ENCODE measurements around the gene ZNF429. TPM values are rescaled to one million over a fixed set of nuclear protein-coding genes. Genes with fewer than 3 reads are reported as not detected.
A peak's percentile ranks its signal among the peaks of the same experiment; 100 is the strongest.
"Not testable (repeated sequence)": the region's sequence is repeated elsewhere in the genome, so short reads cannot be mapped to it uniquely, and the experiment has no call there.

Gene ZNF429
- total RNA-seq, 1 donor, result 26.1 TPM

DNA sequence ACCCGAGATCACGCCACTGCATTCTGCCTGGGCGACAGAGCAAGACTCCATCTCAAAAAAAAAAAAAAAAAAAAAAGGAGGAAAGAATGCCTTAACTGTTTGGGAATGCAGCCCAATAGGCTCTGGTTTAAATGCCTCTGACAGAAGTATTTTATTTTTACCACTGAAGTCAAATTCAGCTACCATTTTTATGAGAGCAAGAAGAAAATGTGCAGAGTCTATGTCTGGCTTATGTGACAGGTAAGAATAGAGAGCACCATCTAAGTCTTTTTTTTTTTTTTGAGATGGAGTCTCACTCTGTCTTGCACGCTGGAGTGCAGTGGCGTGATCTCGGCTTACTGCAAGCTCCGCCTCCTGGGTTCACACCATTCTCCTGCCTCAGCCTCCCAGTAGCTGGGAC lies 7.2 kb downstream of the ZNF429 start:
- DNase-seq (ENCODE audit: low read depth in 2 of 3, low spot score in 2 of 3), result not testable (repeated sequence)

DNA sequence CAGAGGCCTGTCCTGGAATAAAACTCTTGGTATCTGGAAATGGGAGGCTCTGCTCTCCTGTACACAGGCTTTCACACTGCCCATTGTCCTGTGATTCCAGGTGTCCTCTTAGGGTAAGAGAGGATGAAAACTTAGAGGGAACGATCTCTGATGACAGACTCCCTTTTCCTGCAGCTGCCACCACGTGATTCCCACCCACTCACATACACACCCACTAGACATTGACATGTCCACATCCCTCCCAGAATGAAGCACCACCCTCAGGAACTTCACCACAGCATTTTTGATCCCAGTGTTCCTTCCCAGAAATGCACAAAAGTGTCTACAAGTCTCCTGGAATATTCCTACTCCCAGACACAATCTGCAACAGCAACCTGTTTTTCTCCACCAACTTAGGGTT lies 8.2 kb downstream of the ZNF429 start:
- DNase-seq (ENCODE audit: low read depth in 2 of 3, low spot score in 2 of 3), result no peak

DNA sequence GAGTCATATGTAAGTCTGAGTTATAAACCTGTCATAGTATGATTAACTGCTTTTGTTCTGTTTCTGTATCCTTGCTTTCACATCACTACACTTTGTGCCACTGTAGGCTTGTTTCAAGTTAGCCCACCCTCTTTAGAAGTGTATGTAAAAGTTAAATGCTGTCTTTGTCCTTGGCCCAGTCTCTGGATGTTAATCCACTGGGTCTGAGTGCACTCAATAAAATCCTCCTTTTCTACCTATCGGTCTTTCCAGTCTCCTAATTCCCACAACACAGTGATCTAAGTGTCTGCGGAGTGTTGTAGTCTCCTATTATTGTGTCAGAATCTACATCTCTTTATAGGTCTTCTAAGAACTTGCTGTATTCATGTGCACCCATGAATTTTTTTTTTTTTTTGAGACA lies 14.1 kb downstream of the ZNF429 start:
- peak in 2 of 3 donors; percentile 29 to 44 for DNase-seq (ENCODE audit: low read depth in 2 of 3, low spot score in 2 of 3)

GRCh38 chr19:21532904-21533303 lies 27.5 kb downstream of the ZNF429 start:
- DNase-seq (ENCODE audit: low read depth in 2 of 3, low spot score in 2 of 3), result no peak

DNA sequence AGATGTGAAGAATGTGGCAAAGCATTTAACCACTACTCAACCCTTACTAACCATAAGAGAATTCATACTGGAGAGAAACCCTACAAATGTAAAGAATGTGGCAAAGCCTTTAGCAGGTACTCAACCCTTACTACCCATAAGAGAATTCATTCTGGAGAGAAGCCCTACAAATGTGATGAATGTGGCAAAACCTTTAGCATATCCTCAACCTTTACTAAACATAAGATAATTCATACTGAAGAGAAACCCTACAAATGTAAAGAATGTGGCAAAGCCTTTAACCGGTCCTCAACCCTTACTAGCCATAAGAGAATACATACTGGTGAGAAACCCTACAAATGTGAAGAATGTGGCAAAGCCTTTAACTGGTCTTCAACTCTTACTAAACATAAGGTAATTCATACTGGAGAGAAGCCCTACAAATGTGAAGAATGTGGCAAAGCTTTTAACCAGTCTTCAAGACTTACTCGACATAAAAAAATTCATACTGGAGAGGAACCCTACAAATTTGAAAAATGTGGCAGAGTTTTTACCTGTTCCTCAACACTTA lies 31.4 kb downstream of the ZNF429 start:
- DNase-seq (ENCODE audit: low read depth in 2 of 3, low spot score in 2 of 3), result not testable (repeated sequence)

- DNase-seq (ENCODE audit: low read depth in 2 of 3, low spot score in 2 of 3), result no peak
Observed at GRCh38 chr19:21559444-21559843, 54.0 kb downstream of the ZNF429 start.

- no peak for DNase-seq (ENCODE audit: low read depth in 2 of 3, low spot score in 2 of 3)
Observed at GRCh38 chr19:21564406-21564805, 59.0 kb downstream of the ZNF429 start.

DNA sequence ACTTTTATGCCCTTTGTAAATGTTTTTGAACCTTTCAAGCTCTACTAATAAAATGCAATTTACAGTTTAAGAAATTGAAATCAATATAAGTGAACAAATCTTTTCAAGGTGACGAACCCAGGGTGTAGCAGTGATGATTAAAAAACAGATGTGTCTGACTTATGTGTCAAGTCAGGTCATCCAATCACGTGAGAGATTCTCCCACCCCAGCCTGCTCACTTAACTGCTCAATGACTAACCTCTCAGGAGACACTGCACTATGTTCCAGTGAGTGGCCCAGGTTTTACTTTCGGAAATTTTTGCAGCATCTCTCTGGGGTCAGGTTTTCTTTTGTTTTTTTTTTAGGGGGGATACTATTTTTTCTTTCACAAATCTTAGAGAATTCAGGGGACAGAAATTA lies 60.7 kb downstream of the ZNF429 start:
- peak in 2 of 3 donors; percentile 23 to 31 for DNase-seq (ENCODE audit: low read depth in 2 of 3, low spot score in 2 of 3)

DNA sequence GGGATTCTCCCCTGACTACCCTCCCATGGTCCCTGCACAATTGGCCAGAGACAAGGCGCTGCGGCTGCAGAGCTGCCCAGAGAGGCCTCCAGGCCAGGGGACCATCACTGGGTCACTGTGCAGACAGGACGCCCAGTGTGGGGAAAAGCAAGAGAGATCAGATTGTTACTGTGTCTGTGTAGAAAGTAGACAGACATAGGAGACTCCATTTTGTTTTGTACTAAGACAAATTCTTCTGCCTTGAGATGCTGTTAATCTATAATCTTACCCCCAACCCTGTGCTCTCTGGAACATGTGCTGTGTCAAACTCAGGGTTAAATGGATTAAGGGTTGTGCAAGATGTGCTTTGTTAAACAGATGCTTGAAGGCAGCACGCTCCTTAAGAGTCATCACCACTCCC lies 62.4 kb downstream of the ZNF429 start:
- DNase-seq (ENCODE audit: low read depth in 2 of 3, low spot score in 2 of 3), result not testable (repeated sequence)

DNA sequence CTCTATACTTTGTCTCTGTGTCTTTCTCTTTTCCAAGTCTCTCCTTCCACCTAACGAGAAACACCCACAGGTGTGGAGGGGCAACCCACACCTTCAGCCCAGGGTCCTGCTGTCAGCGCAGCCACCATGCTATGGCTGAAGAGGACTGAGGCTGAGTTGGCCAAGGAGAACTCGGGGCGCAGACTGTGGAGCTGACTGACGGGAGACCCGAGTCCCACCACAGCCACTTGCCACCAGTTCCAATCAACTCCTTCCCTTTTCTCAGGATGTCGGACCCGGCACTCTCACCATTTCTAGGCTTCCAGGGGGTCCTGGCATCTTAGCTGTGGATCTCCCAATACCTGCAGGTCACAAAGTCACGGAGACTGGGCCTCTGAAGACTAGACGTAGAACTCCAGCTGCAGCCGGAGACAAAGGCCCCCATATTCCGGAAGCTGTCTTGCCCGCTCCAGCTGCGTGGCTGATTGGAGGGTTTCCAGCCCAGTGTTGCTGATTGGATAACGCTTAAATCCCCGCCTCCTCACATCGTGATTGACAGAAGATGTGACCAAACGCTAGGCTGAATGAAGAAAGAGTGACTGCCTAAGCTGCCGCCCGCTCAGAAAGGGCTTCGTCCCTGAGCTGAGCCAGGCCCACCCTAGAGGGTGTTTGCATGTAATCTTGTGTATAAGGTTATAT lies 63.6 kb downstream of the ZNF429 start:
- peak; percentile 79 to 98 (median 95) for DNase-seq (ENCODE audit: low read depth in 2 of 3, low spot score in 2 of 3)

DNA sequence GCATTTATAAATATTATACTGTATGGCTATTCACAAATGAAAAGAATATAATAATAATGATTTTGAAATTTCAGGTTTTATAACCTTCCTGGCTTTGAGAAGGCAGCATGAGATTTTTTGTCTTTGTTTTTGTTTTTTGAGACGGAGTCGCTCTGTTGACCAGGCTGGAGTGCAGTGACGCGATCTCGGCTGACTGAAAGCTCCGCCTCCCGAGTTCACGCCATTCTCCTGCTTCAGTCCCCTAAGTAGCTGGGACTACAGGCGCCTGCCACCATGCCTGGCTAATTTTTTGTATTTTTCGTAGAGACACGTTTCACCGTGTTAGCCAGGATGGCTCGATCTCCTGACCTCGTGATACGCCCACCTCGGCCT lies 64.1 kb downstream of the ZNF429 start:
- DNase-seq (ENCODE audit: low read depth in 2 of 3, low spot score in 2 of 3), result peak in 2 of 3 donors; percentile 67 to 84

- no peak for DNase-seq (ENCODE audit: low read depth in 2 of 3, low spot score in 2 of 3)
Observed at GRCh38 chr19:21571316-21571715, 65.9 kb downstream of the ZNF429 start.

DNA sequence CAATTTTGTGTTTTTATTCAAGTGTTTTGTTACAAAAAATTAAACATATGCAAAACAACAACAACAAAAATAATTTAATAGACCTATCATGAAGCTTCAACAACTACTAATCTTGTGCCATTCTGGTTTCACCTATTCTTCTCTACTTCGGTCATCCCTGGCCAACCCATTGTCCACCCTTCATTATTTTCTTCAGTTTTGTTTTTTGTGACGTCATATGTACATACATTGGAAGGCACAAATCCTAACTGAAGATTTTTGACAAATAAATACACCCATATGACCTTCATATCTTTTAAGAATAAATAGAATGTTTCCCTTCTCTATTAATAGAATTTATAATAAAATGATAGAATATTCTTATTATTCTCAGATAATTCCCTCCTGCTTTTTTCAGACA lies 69.2 kb downstream of the ZNF429 start:
- DNase-seq (ENCODE audit: low read depth in 2 of 3, low spot score in 2 of 3), result no peak

DNA sequence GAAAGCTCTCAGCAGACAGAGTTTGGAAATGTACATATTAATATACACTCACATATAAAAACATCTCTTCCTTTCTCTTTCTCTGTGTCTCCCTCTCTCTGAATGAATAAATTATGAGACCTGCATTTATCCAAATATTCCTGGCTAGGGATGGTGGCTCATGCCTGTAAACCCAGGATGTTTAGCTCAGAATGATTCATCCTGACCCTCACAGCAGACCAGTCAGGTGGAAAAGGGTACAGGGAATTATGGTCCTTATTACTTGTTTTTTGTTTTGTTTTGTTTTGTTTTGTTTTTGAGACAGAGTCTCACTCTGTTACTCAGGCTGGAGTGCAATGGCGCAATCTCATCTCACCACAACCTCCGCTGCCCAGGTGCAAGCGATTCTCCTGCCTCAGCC lies 71.1 kb downstream of the ZNF429 start:
- DNase-seq (ENCODE audit: low read depth in 2 of 3, low spot score in 2 of 3), result no peak

DNA sequence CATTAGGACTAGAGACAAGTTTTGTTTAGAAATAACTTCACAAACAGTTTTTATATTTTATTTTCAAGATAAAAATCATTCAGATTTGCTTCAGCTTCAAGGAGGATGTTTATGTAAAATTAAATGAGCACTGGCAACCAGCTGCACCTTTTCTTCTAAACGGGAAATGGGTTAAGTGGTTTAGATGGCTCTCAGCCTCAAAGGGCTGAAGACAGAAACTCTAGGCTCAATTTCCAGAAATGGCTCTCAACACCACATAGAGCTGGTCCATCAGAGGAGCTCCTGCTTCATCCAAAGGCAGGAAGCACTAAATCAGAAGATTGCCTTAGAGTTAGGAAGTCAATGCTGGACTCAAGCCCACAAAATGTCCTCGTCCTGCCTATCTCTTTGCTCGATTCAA lies 74.7 kb downstream of the ZNF429 start:
- no peak for DNase-seq (ENCODE audit: low read depth in 2 of 3, low spot score in 2 of 3)

DNA sequence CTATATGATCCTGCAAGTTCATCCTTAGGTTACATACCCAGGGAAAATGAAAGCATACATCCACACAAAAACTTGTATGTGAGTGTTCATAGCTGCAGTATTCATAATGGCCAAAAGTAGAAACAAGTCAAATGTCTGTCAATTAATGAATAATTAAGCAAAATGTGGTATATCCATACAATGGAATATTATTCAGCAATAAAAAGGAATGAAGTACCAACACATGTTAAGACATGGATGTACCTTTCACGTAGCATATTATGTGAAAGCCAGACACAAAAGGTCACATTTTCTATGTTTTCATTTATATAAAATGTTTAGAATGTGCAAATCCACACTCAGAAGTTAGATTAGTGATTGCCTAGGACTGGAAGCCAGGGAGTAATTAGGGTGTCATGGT lies 75.4 kb downstream of the ZNF429 start:
- DNase-seq (ENCODE audit: low read depth in 2 of 3, low spot score in 2 of 3), result no peak

DNA sequence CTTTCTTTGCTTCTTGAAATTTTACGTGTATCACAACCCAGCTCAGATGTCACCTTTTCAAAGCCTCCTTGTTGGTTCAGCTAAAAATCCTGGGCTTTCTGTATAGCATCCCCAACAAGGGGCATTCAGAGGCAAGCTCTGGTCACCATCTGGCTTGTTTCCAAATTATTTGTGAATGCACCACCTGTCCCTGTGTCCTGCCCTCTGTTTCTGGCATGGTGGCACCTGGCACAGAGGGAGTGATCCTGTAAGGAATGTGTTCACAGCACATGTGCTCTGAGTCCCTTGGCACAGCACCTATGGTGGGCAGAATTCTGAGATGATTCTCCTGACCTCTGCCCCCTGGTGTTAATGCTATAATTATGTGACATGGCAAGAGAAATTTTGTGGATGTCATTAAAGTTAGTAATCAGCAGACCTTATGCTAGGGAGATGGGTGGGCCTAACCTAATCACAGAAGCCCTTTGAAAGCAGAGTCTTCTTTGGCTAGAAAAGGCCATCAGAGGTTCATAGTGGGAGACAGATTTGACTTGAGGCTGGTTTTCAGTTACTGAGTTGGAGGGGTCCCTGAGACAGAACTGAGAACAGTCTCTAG lies 76.3 kb downstream of the ZNF429 start:
- DNase-seq (ENCODE audit: low read depth in 2 of 3, low spot score in 2 of 3), result no peak

- DNase-seq (ENCODE audit: low read depth in 2 of 3, low spot score in 2 of 3), result no peak
Observed at GRCh38 chr19:21584537-21584936, 79.1 kb downstream of the ZNF429 start.

DNA sequence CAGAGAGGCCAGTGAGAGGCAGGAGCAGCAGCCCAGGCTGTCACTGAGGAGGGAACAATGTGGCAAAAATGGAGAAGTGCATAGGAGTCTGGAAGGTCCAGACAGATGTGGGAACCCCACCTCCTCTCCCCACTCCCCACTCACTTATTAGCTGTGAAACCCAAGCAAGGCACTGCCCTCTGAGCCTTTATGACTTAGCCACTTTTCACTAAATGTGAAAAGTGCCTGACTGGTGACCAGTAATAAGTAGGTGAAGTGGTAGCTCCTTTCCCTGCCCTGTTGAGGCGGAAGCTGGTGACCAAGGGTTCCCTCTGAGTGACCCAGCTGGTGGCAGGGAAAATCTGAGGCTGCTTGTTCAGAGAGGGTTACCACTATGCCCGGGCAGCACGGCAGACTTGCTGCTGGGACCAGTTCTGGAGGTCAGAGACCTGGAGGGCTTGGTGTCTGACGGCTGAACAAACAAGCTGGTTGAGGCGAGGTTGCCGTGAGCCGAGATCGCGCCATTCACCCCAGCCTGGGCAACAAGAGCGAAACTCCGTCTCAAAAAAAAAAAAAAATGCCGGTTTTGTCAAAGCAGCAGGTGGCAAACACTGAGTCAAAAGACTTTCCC lies 80.0 kb downstream of the ZNF429 start:
- no peak for DNase-seq (ENCODE audit: low read depth in 2 of 3, low spot score in 2 of 3)

GRCh38 chr19:21586311-21587116 lies 81.1 kb downstream of the ZNF429 start:
- peak in 1 of 3 donors; percentile 64 for DNase-seq (ENCODE audit: low read depth in 2 of 3, low spot score in 2 of 3)

GRCh38 chr19:21587117-21587461 lies 81.7 kb downstream of the ZNF429 start:
- DNase-seq (ENCODE audit: low read depth in 2 of 3, low spot score in 2 of 3), result peak in 1 of 3 donors; percentile 53
